Gastrocnemius medialis (tissue), 4 donors: ENCODE data around the gene HSH2D. TPM values are rescaled to one million over a fixed set of nuclear protein-coding genes. Genes with fewer than 3 reads are reported as not detected.

Source experiments
- ATAC-seq, 2 donors: fragments of 150-250 bp; one replicate each; pipeline ENCODE4 v1.9.1; 2016
- DNase-seq, 2 donors: peaks; one replicate each; pipeline ENCODE4 v3.0.0-alpha.2; 2019
- H3K27ac ChIP-seq, 4 donors: fragments of 200-600 bp; sonication (generic); 1 replicate in 1 of 4; 2 replicates in 3 of 4; pipeline ENCODE4 v1.5.1; 2016 to 2018; ENCODE audit warnings: mild to moderate bottlenecking in 2 of 4, moderate library complexity in 1 of 4
- H3K27me3 ChIP-seq, 3 donors: fragments of 200-600 bp; sonication (generic) in 2 of 3; 1 replicate in 1 of 3; 2 replicates in 2 of 3; pipeline versions ENCODE4 v1.5.1 to v1.6.0; 2016 to 2019; ENCODE audit warnings: mild to moderate bottlenecking in 1 of 3, moderate library complexity in 1 of 3
- H3K36me3 ChIP-seq, 2 donors: fragments of 200-600 bp; sonication (generic) in 1 of 2; one replicate each; pipeline ENCODE4 v1.5.1; 2017 to 2018
- H3K4me1 ChIP-seq, 2 donors: fragments of 200-600 bp; sonication (generic) in 1 of 2; one replicate each; pipeline ENCODE4 v1.5.1; 2016 to 2017; ENCODE audit warnings: mild to moderate bottlenecking in 2 of 2
- H3K4me3 ChIP-seq, 4 donors: fragments of 200-600 bp; sonication (generic) in 3 of 4; 1 replicate in 1 of 4; 2 replicates in 3 of 4; pipeline ENCODE4 v1.5.1; 2016 to 2019; ENCODE audit warnings: mild to moderate bottlenecking in 2 of 4
- H3K9me3 ChIP-seq, 3 donors: fragments of 200-600 bp; sonication (generic) in 2 of 3; 1 replicate in 1 of 3; 2 replicates in 2 of 3; pipeline ENCODE4 v1.5.1; 2016 to 2019
- CTCF ChIP-seq, 5 experiments: fragments of 450-650 bp in 3 of 5; fragments of 200-600 bp in 2 of 5; sonication (generic) in 2 of 5; IDR thresholded peaks in 4 of 5; conservative IDR thresholded peaks in 1 of 5; 1 replicate in 4 of 5; 2 replicates in 1 of 5; pipeline ENCODE4 v1.5.1; 2016 to 2019; ENCODE audit warnings: antibody characterized with exemption in 5 of 5, mild to moderate bottlenecking in 3 of 5, moderate library complexity in 3 of 5
- POLR2A ChIP-seq, 2 donors: fragments of 450-650 bp; IDR thresholded peaks; one replicate each; pipeline ENCODE4 v1.6.1; 2017; ENCODE audit warnings: antibody characterized with exemption in 2 of 2, mild to moderate bottlenecking in 2 of 2, moderate library complexity in 2 of 2
- in situ Hi-C, 4 donors: fragments of 200-750 bp; cut with MboI; loops; one replicate each; pipeline versions ENCODE4 v1.15.0 to v1.8.0; 2017; ENCODE audit warnings: low sequenced_read_pairs in 4 of 4
- intact Hi-C: fragments of 100-400 bp; cut with DNase I; formaldehyde crosslinking; loops from one replicate; pipeline ENCODE4 v1.15.1; 2023; ENCODE audit warnings: low total_unique reads
- total RNA-seq, 4 donors: library from RNA; depleted of rRNA; stranded (reverse); fragments of >200 nt; gene quantifications; one replicate each; pipeline versions ENCODE4 v1.1.0 to v1.2.3, GENCODE V29; 2016

The HSH2D gene
- total RNA-seq, 4 donors from 2014 or later = not detected

- Histone ChIP-seq H3K27me3 (no peaks in the 10 kb centered on the region), H3K9me3 (no peaks in the 10 kb centered on the region), H3K36me3 (no peaks in the 10 kb centered on the region), H3K27ac (no peak overlapping the region), H3K4me3 (no peak overlapping the region), H3K4me1 (no peaks in the 10 kb centered on the region)
- intact Hi-C loops = no loop called here
- DNase-seq (no peak), ATAC-seq (no peak)
- TF ChIP-seq CTCF (IDR thresholded peaks at IDR 0.05 in 4 of 5, conservative IDR thresholded peaks at IDR 0.05 in 1 of 5) = no peak
- no peak for TF ChIP-seq POLR2A (IDR thresholded peaks at IDR 0.05)
- in situ Hi-C loops = loop anchor here in 2 of 4 donors (25.0 kb wide), 2 partner anchors 545 to 570 kb away; partner anchors contain the start of gene CYP4F8 (in 1 of the 2)
These were observed 13.4 kb downstream of the HSH2D start for GRCh38 chr19:16156904-16157303.

- ATAC-seq = no peak
- TF ChIP-seq CTCF (IDR thresholded peaks at IDR 0.05 in 4 of 5, conservative IDR thresholded peaks at IDR 0.05 in 1 of 5) (no peak), POLR2A (IDR thresholded peaks at IDR 0.05) (no peak)
These were observed 14.1 kb downstream of the HSH2D start for GRCh38 chr19:16157601-16158000.

GRCh38 chr19:16159655-16160054 lies 16.2 kb downstream of the HSH2D start:
- no peaks in the 10 kb centered on the region for H3K9me3 ChIP-seq
- H3K27me3 ChIP-seq = no peaks in the 10 kb centered on the region
- H3K36me3 ChIP-seq = no peaks in the 10 kb centered on the region
- intact Hi-C loops = no loop called here
- no peak for DNase-seq
- no peaks in the 10 kb centered on the region for H3K4me1 ChIP-seq
- in situ Hi-C loops = loop anchor here in 2 of 4 donors (25.0 kb wide), 2 partner anchors 547 to 572 kb away; partner anchors contain the start of gene CYP4F8 (in 1 of the 2)
- ATAC-seq = no peak
- TF ChIP-seq POLR2A (IDR thresholded peaks at IDR 0.05) (no peak), CTCF (IDR thresholded peaks at IDR 0.05 in 4 of 5, conservative IDR thresholded peaks at IDR 0.05 in 1 of 5) (no peak)
- H3K4me3 ChIP-seq = no peak overlapping the region
- no peak overlapping the region for H3K27ac ChIP-seq

More at GRCh38 chr19:16157601-16158000, 14.1 kb downstream of the HSH2D start:
- intact Hi-C loops = no loop called here
- in situ Hi-C loops = loop anchor here in 2 of 4 donors (25.0 kb wide), 2 partner anchors 545 to 570 kb away; partner anchors contain the start of gene CYP4F8 (in 1 of the 2)
- H3K4me3 ChIP-seq = no peak overlapping the region
- DNase-seq = no peak
- no peaks in the 10 kb centered on the region for H3K4me1 ChIP-seq
- H3K27me3 ChIP-seq = no peaks in the 10 kb centered on the region
- H3K36me3 ChIP-seq = no peaks in the 10 kb centered on the region
- no peaks in the 10 kb centered on the region for H3K9me3 ChIP-seq
- no peak overlapping the region for H3K27ac ChIP-seq

- no peak for TF ChIP-seq POLR2A (IDR thresholded peaks at IDR 0.05)
- in situ Hi-C loops = loop anchor here in 2 of 4 donors (25.0 kb wide), 2 partner anchors 548 to 573 kb away; partner anchors contain the start of gene CYP4F8 (in 1 of the 2)
- ATAC-seq (no peak), DNase-seq (no peak)
- H3K36me3 ChIP-seq = no peaks in the 10 kb centered on the region
- H3K4me1 ChIP-seq = no peaks in the 10 kb centered on the region
- intact Hi-C loops = no loop called here
- H3K27ac ChIP-seq = no peak overlapping the region
- no peaks in the 10 kb centered on the region for H3K9me3 ChIP-seq
- no peak overlapping the region for H3K4me3 ChIP-seq
- H3K27me3 ChIP-seq = no peaks in the 10 kb centered on the region
These were observed 17.0 kb downstream of the HSH2D start for GRCh38 chr19:16160445-16160942.

- Histone ChIP-seq H3K27ac (no peak overlapping the region), H3K4me1 (no peaks in the 10 kb centered on the region), H3K4me3 (no peak overlapping the region), H3K27me3 (no peaks in the 10 kb centered on the region), H3K9me3 (no peaks in the 10 kb centered on the region), H3K36me3 (no peaks in the 10 kb centered on the region)
- no peak for DNase-seq
- in situ Hi-C loops = loop anchor here in 2 of 4 donors (25.0 kb wide), 2 partner anchors 549 to 574 kb away; partner anchors contain the start of gene CYP4F8 (in 1 of the 2)
- no peak for ATAC-seq
- TF ChIP-seq CTCF (IDR thresholded peaks at IDR 0.05 in 4 of 5, conservative IDR thresholded peaks at IDR 0.05 in 1 of 5) (no peak), POLR2A (IDR thresholded peaks at IDR 0.05) (no peak)
- intact Hi-C loops = no loop called here
These were observed 17.6 kb downstream of the HSH2D start for GRCh38 chr19:16160943-16161560.
